Upper lobe of left lung (tissue), 6 donors: ENCODE data around the gene HPCAL1. TPM values are rescaled to one million over a fixed set of nuclear protein-coding genes. Genes with fewer than 3 reads are reported as not detected.

Source experiments
- ATAC-seq, 2 donors: fragments of 200-7000 bp; cut with Tn5 transposase; one replicate each; pipeline ENCODE4 v1.9.1; 2022; ENCODE audit warnings: mild to moderate bottlenecking in 2 of 2, moderate library complexity in 2 of 2; ENCODE audit not compliant: low FRiP score in 2 of 2
- DNase-seq, 2 donors: peaks; one replicate each; pipeline ENCODE4 v3.0.0-alpha.2; 2019 to 2020
- H3K27ac ChIP-seq, 4 donors: fragments of 200-600 bp; sonication (generic); one replicate each; pipeline ENCODE4 v1.5.1; 2016 to 2019
- H3K27me3 ChIP-seq, 4 donors: fragments of 200-600 bp; sonication (generic); one replicate each; pipeline ENCODE4 v1.5.1; 2017 to 2019
- H3K36me3 ChIP-seq, 4 donors: fragments of 200-600 bp; sonication (generic); one replicate each; pipeline ENCODE4 v1.5.1; 2016 to 2019
- H3K4me1 ChIP-seq, 4 donors: fragments of 200-600 bp; sonication (generic); one replicate each; pipeline ENCODE4 v1.5.1; 2018 to 2019
- H3K4me3 ChIP-seq, 4 donors: fragments of 200-600 bp; sonication (generic); one replicate each; pipeline ENCODE4 v1.5.1; 2017 to 2019; ENCODE audit warnings: mild to moderate bottlenecking in 2 of 4, moderate library complexity in 1 of 4
- H3K9me3 ChIP-seq, 4 donors: fragments of 200-600 bp; sonication (generic); one replicate each; pipeline ENCODE4 v1.5.1; 2018 to 2019
- CTCF ChIP-seq, 6 experiments: fragments of 450-650 bp in 4 of 6; fragments of 200-600 bp in 2 of 6; sonication (generic) in 2 of 6; IDR thresholded peaks; one replicate each; pipeline ENCODE4 v1.5.1; 2016 to 2019; ENCODE audit warnings: antibody characterized with exemption in 6 of 6
- EP300 ChIP-seq, 4 donors: sonication (generic); formaldehyde crosslinking; IDR thresholded peaks; one replicate each; pipeline ENCODE4 v1.5.1; 2017; ENCODE audit warnings: antibody characterized with exemption in 4 of 4, control low read depth in 2 of 4
- POLR2A ChIP-seq, 4 donors: fragments of 450-650 bp; IDR thresholded peaks; one replicate each; pipeline ENCODE4 v1.5.1; 2016 to 2017; ENCODE audit warnings: antibody characterized with exemption in 4 of 4, mild to moderate bottlenecking in 2 of 4
- POLR2AphosphoS5 ChIP-seq, 2 donors: sonication (generic); formaldehyde crosslinking; IDR thresholded peaks; one replicate each; pipeline ENCODE4 v1.5.1; 2017; ENCODE audit warnings: antibody characterized with exemption in 2 of 2
- WGBS, 2 donors: methylation state at CpG; one replicate each; pipeline ENCODE4 v1.1.5; 2017 to 2018; 5-methylcytosine and 5-hydroxymethylcytosine counted together
- total RNA-seq, 6 donors: library from RNA; depleted of rRNA in 4 of 6; stranded (reverse); fragments of >200 nt in 4 of 6; gene quantifications; one replicate each; pipeline versions ENCODE4 v1.1.0 to v1.2.1, GENCODE V29; 2016 to 2021
- donor health status: DM: no; HTN: no; CAD: no; lungs with moderate emphysema.
- donor health status: DM: no; HTN: yes; CAD: no; lungs with severe emphysema.

HPCAL1 gene
- total RNA-seq, 6 donors from 2014 or later, result 131 to 481 (median 261) TPM

- TF ChIP-seq EP300 (IDR thresholded peaks at IDR 0.05), result no peak
- ATAC-seq (no peak), DNase-seq (no peak)
- Histone ChIP-seq H3K27me3 (no peaks in the 10 kb centered on the region), H3K4me1 (peaks cover 66 to 77% (median 70%) of the 10 kb centered on the region in 4 donors), H3K36me3 (peaks cover 0 to 7% (median 2%) of the 10 kb centered on the region in 4 donors), H3K4me3 (peak overlapping the region in 3 of 4 donors; percentile 17 to 38 (median 32)), H3K9me3 (peaks cover 0 to 5% (median 2%) of the 10 kb centered on the region in 4 donors), H3K27ac (peak overlapping the region; percentile 72 to 87 (median 80))
- 50 to 65% methylated on average over 6 to 9 of the region's 9 CpGs for WGBS, 2 donors
Measured at GRCh38 chr2:10330700-10331026, 28.0 kb downstream of the HPCAL1 start.

- peak overlapping the region; percentile 72 to 87 (median 80) for H3K27ac ChIP-seq
- H3K4me1 ChIP-seq, result peaks cover 61 to 72% (median 66%) of the 10 kb centered on the region in 4 donors
- peaks cover 0 to 7% (median 2%) of the 10 kb centered on the region in 4 donors for H3K36me3 ChIP-seq
- WGBS, 2 donors, result 24 to 26% methylated on average over 26 to 30 of the region's 33 CpGs
- peak overlapping the region in 3 of 4 donors; percentile 17 to 38 (median 32) for H3K4me3 ChIP-seq
- DNase-seq (peak; percentile 90 to 93), ATAC-seq (peak; percentile 65 to 78)
- H3K9me3 ChIP-seq, result peaks cover 0 to 5% (median 2%) of the 10 kb centered on the region in 4 donors
- H3K27me3 ChIP-seq, result no peaks in the 10 kb centered on the region
- peak in 1 of 4 donors; percentile 22 for TF ChIP-seq POLR2A (IDR thresholded peaks at IDR 0.05)
- TF ChIP-seq POLR2AphosphoS5 (IDR thresholded peaks at IDR 0.05), result peak; percentile 56 to 57
- TF ChIP-seq EP300 (IDR thresholded peaks at IDR 0.05), result peak in 1 of 4 donors; percentile 49
- peak in 3 of 6 experiments; percentile 13 to 31 (median 27) for TF ChIP-seq CTCF (IDR thresholded peaks at IDR 0.05)
Measured at GRCh38 chr2:10331027-10331701, 28.5 kb downstream of the HPCAL1 start.

GRCh38 chr2:10331702-10332401 lies 29.1 kb downstream of the HPCAL1 start:
- ATAC-seq (peak; percentile 66 to 74), DNase-seq (peak in 1 of 2 donors; percentile 72)
- peaks cover 54 to 66% (median 60%) of the 10 kb centered on the region in 4 donors for H3K4me1 ChIP-seq

GRCh38 chr2:10332402-10333246 lies 29.9 kb downstream of the HPCAL1 start:
- no peaks in the 10 kb centered on the region for H3K27me3 ChIP-seq
- 59 to 62% methylated on average over 15 of the region's 15 CpGs for WGBS, 2 donors
- H3K9me3 ChIP-seq, result peaks cover 0 to 5% (median 2%) of the 10 kb centered on the region in 4 donors
- H3K36me3 ChIP-seq, result peaks cover 0 to 7% (median 2%) of the 10 kb centered on the region in 4 donors
- DNase-seq (no peak), ATAC-seq (no peak)
- H3K4me3 ChIP-seq, result no peak overlapping the region
- peaks cover 51 to 59% (median 54%) of the 10 kb centered on the region in 4 donors for H3K4me1 ChIP-seq
- no peak for TF ChIP-seq POLR2AphosphoS5 (IDR thresholded peaks at IDR 0.05)
- TF ChIP-seq CTCF (IDR thresholded peaks at IDR 0.05), result no peak
- TF ChIP-seq POLR2A (IDR thresholded peaks at IDR 0.05), result no peak
- TF ChIP-seq EP300 (IDR thresholded peaks at IDR 0.05), result no peak
- peak overlapping the region; percentile 72 to 87 (median 80) for H3K27ac ChIP-seq

More at GRCh38 chr2:10331702-10332401, 29.1 kb downstream of the HPCAL1 start:
- TF ChIP-seq POLR2AphosphoS5 (IDR thresholded peaks at IDR 0.05) (peak in 1 of 2 donors; percentile 25), EP300 (IDR thresholded peaks at IDR 0.05) (no peak)
- Histone ChIP-seq H3K4me3 (peak overlapping the region in 3 of 4 donors; percentile 17 to 38 (median 32)), H3K36me3 (peaks cover 0 to 7% (median 2%) of the 10 kb centered on the region in 4 donors), H3K9me3 (peaks cover 0 to 5% (median 2%) of the 10 kb centered on the region in 4 donors), H3K27me3 (no peaks in the 10 kb centered on the region), H3K27ac (peak overlapping the region; percentile 72 to 87 (median 80))
- WGBS, 2 donors, result 34 to 49% methylated on average over 11 of the region's 11 CpGs

GRCh38 chr2:10333247-10333613 lies 30.5 kb downstream of the HPCAL1 start:
- peaks cover 0 to 5% (median 2%) of the 10 kb centered on the region in 4 donors for H3K9me3 ChIP-seq
- WGBS, 2 donors, result 49 to 51% methylated on average over 4 to 5 of the region's 5 CpGs
- H3K4me1 ChIP-seq, result peaks cover 49 to 54% (median 52%) of the 10 kb centered on the region in 4 donors
- no peak overlapping the region for H3K4me3 ChIP-seq
- peaks cover 0 to 7% (median 2%) of the 10 kb centered on the region in 4 donors for H3K36me3 ChIP-seq
- TF ChIP-seq CTCF (IDR thresholded peaks at IDR 0.05) (no peak), EP300 (IDR thresholded peaks at IDR 0.05) (no peak)
- DNase-seq (peak in 1 of 2 donors; percentile 51), ATAC-seq (peak in 1 of 2 donors; percentile 27)
- no peaks in the 10 kb centered on the region for H3K27me3 ChIP-seq
- H3K27ac ChIP-seq, result peak overlapping the region; percentile 72 to 87 (median 80)
